ENCODE measurements around the gene CD160.
"Not testable (repeated sequence)": the region's sequence is repeated elsewhere in the genome, so short reads cannot be mapped to it uniquely, and the experiment has no call there.

Gene CD160, protein sequence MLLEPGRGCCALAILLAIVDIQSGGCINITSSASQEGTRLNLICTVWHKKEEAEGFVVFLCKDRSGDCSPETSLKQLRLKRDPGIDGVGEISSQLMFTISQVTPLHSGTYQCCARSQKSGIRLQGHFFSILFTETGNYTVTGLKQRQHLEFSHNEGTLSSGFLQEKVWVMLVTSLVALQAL

DNA sequence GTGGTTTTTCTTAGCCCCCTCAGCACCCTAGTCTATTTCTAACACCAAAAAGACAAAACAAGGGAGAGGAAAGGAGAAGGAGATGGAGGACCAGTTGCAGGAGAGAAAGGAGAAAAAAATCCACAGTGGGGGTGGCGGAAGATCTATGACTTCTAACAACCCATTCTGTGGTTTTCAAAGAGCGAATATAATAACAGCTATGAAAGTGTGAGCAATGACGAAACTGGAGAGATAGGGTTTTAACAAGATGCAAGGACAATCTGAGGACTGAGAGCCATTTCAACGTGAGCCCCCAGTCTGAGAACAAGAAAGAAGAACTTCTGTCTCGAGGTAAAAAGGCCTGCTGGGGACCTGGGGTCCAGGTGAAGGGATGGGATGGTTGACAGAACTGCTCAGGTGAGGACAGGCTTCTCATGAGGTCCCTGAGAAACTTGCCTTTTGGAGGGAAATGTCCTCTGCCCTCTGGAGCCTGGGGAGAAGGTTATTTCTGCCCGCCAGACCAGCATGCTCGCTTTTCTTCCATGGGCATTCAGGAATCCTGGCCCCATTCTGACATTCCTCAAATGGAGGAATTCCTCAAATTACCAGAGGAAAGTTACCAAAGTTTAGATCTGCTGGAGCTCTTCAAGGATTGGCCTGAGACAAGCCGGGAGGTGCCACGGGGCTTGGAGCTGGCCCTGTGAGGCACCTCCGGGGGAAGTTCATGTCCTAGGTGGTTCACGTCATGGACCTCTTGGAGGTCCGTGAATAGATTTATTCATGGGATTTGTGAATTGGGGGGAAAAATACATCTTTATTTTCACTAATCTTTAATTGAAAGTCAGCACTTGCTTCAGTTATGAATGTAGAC, at the start of gene CD160:
Gene CD160, plus strand, starts transcription at position 270 of the 850 bp plus-strand sequence. CDS start 8,829 bp downstream, outside the sequence.
- DNase-seq = no peak

DNA sequence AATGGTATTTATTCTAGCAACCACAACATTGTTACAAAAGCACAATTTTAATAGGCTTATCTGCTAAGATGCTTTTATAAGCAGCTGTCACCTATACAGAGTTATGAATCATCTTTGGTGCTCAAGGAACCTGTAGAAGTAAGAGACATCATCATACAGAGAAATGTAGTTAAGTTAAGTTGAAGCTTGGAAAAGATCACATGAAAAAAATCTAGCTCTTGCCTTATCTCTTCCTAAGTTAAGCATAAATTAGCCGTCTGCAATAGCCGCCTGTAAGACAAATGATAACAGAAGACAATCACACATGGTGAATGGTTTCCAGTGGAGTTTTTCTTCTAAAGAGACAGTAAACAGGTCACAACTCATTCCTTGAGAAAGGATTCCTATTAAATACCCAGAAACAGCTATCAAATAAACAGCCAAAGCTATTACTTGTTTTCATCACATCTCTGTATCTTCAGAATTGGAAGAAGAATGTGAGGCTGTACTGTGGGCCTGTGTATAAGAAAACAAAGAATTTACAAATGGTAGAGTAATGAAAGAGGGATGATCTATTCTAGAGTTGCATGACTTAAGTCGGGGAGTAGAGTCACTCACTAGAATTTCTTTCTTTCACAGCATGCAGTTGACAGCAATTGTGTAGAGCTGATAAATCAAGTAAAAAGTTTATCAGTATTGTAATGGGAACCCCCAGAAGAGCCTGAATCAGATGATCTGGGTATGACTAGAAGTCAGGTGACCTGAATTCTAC, 48.1 kb upstream of the CD160 start:
- DNase-seq = not testable (repeated sequence)

DNA sequence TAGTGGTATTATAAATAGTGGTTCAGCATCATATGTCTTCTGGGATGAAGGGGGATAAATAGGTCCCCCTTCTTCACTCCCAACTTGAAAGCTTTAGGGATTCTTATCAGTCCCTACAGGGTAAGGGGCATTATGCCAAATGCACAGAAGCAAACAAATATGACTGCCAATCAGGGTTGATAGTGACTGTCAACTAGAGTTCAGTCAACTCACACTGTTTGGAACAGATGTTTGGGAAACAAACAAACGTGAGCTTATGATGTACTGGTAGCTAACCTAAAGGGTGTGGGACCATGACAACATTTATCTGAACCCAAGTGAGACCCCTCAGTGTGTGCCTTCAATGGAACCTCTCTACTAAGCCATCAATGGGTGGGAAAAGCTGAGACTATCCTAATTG, 46.1 kb upstream of the CD160 start:
- not testable (repeated sequence) for DNase-seq

GRCh38 chr1:145684858-145685257, 34.4 kb upstream of the CD160 start:
- not testable (repeated sequence) for DNase-seq

DNA sequence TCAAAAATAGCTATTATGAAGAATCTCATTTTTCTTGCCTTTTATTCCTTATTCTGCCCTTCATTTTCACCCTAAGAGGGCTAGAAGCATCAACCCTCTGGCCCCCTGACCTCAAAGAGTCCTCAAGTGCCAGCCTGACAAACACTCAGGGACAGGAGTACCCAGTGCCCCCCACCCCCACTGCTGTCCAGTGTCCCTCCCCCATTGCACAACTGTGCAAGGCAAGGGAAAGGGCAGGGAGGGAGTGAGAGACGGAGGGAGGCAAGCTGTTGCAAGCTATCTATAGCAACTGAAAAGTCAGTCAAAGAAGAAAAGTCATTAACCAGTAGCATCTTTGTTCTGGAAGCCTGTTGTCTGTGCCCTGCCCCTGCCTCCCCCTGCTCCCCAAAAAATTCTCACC, 33.2 kb upstream of the CD160 start:
- DNase-seq = not testable (repeated sequence)

GRCh38 chr1:145688328-145688727, 31.0 kb upstream of the CD160 start:
- DNase-seq = no peak

- no peak for DNase-seq
Measured at GRCh38 chr1:145688924-145689323, 30.4 kb upstream of the CD160 start.

GRCh38 chr1:145689922-145690321, 29.4 kb upstream of the CD160 start:
- DNase-seq = no peak

GRCh38 chr1:145690587-145691558, 28.4 kb upstream of the CD160 start:
- DNase-seq = peak; percentile 10

- DNase-seq = no peak
Measured at GRCh38 chr1:145692785-145693443, 26.4 kb upstream of the CD160 start.

- DNase-seq = no peak
Measured at GRCh38 chr1:145695821-145696629, 23.3 kb upstream of the CD160 start.

DNA sequence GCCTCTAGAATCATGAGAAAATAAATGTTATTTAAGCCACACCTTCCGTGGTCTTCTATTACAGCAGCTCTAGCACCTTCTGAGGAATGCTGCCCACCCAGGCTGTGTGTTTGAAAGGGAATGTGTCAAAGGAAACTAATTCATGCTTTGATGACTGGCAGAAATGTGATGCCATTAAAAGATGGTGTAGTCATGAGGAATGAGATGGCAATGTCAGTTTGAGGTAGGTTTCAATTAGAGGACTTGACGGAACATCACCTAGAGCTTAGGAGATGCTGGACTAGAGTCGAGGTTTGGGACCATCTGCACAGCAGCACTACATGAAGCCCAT, 22.7 kb upstream of the CD160 start:
- no peak for DNase-seq

GRCh38 chr1:145701306-145701862, 17.9 kb upstream of the CD160 start:
- DNase-seq = no peak

GRCh38 chr1:145702052-145702451, 17.2 kb upstream of the CD160 start:
- DNase-seq = no peak

DNA sequence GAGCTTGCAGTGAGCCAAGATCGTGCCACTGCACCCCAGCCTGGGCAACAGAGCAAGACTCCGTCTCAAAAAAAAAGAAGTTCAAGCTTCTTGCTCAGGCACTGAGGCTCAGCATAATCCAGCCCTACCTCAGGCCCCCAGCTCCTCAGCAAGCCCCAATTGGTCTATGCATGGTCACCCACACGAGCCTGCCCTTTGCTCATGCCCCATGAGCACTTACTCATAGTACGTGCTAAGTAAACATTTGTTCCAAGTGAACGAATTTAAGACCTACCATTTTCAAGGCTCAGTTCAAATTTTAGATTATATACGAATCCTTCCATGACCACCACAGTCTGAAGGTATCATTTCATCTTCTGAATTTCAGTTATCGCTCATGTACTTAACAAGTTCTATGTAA, 16.5 kb upstream of the CD160 start:
- no peak for DNase-seq

GRCh38 chr1:145705622-145706021, 13.7 kb upstream of the CD160 start:
- DNase-seq = no peak

GRCh38 chr1:145706086-145706664, 13.1 kb upstream of the CD160 start:
- no peak for DNase-seq

DNA sequence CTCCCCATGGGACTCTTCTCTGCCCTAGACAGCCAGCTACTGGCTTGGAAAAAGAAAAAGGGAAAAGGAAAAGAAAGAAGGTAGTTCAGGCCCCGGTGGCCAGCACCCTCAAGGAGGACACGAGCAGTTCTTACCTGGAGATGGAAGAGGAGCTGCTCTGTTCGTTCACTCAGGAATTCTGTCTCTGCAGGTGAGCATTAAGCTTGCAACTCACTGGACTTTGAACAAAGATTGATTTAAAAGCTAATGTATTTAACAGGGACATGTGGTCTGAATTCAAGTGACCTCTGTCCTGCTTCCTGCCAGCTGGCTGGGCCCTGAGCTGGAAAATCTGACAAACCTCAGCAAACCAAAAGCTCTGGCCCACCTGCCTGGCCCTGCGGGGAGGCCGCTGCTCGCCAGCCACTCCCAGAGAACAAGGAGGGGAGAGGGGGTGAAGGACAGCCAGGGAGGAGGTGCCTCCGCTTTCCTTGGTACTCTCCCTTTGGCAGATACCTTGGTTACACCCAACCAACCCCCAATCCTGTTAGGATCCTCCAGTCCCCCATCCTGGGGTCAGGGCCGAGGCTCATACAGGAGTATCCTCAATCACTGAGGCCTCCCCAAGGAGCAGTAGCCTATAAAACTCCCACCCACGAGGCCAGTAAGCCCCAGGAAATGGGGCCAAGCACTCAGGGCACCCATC, 12.0 kb upstream of the CD160 start, which contains the start of gene PDZK1:
Gene PDZK1, minus strand, starts transcription at position 186 of the 685 bp plus-strand sequence. CDS start 19,347 bp downstream, outside the sequence.
- DNase-seq = no peak

GRCh38 chr1:145708063-145708462, 11.2 kb upstream of the CD160 start:
- DNase-seq = no peak
